SU-DHL-6 (cell line): ENCODE measurements around the gene RUFY3.

Experiments used
- CTCF ChIP-seq: fragments of 200-600 bp; sonication (generic); IDR thresholded peaks from one replicate; pipeline ENCODE4 v1.5.1; 2017; ENCODE audit warnings: antibody characterized with exemption, mild to moderate bottlenecking, low read length, moderate library complexity; ENCODE audit not compliant: insufficient read depth, poor library complexity, severe bottlenecking
- EZH2phosphoT487 ChIP-seq: fragments of 200-600 bp; sonication (generic), shearing (Covaris generic); conservative IDR thresholded peaks from 2 replicates; pipeline ENCODE4 v1.6.1; 2018; ENCODE audit warnings: mild to moderate bottlenecking, antibody characterized with exemption, low read length, moderate library complexity, mixed read lengths

- TF ChIP-seq CTCF (no peak), EZH2phosphoT487 (no peak)
Measured at GRCh38 chr4:70802928-70803580, 81.3 kb downstream of the RUFY3 start.
